Activated CD4-positive, alpha-beta T cell treated with anti-CD3 and anti-CD28 coated beads, Interleukin-2, amount 50 U/mL, for 16 hours (primary cell): Measurements from ENCODE around the gene CSAG2.
"Not testable (repeated sequence)": the region's sequence is repeated elsewhere in the genome, so short reads cannot be mapped to it uniquely, and the experiment has no call there.

Source experiments
- DNase-seq: peaks from one replicate; pipeline ENCODE4 v3.0.0-alpha.2; 2020

The CSAG2 gene

GRCh38 chrX:152709173-152709572 is at the start of gene CSAG2:
Gene CSAG2 (minus strand): TSS chrX:152709273. CDS start chrX:152709112, 161 bp downstream.
- DNase-seq: not testable (repeated sequence)

GRCh38 chrX:152754871-152755270 is 45.8 kb upstream of the CSAG2 start:
- not testable (repeated sequence) for DNase-seq

- DNase-seq: not testable (repeated sequence)
These were observed 44.9 kb upstream of the CSAG2 start, which contains the start of gene MAGEA2 for GRCh38 chrX:152753686-152754650. Gene MAGEA2 (minus strand): TSS chrX:152753842. CDS start chrX:152751363, 2,479 bp downstream.

- no peak for DNase-seq
These were observed 29.5 kb upstream of the CSAG2 start for GRCh38 chrX:152738560-152738959.

GRCh38 chrX:152736528-152736927 is 27.5 kb upstream of the CSAG2 start:
- not testable (repeated sequence) for DNase-seq

GRCh38 chrX:152735860-152736511 is 26.9 kb upstream of the CSAG2 start:
- DNase-seq: no peak

- DNase-seq: no peak
These were observed 26.0 kb upstream of the CSAG2 start for GRCh38 chrX:152735101-152735500.

GRCh38 chrX:152734143-152734858 is 25.2 kb upstream of the CSAG2 start:
- not testable (repeated sequence) for DNase-seq

GRCh38 chrX:152733261-152733975 is 24.3 kb upstream of the CSAG2 start, which contains the start of the genes CSAG1 and MAGEA12:
Gene CSAG1 (minus strand): TSS chrX:152733721. CDS start chrX:152732460, 1,261 bp downstream.
Gene MAGEA12 (plus strand): TSS chrX:152733757. CDS start chrX:152736162, 2,405 bp downstream.
- DNase-seq: no peak

- no peak for DNase-seq
These were observed 16.3 kb upstream of the CSAG2 start for GRCh38 chrX:152725409-152725808.

- DNase-seq: not testable (repeated sequence)
These were observed 5.0 kb upstream of the CSAG2 start, which contains the start of gene MAGEA2B for GRCh38 chrX:152713815-152714787. Gene MAGEA2B (plus strand): TSS chrX:152714628. CDS start chrX:152717107, 2,479 bp downstream.

- not testable (repeated sequence) for DNase-seq
These were observed 4.1 kb upstream of the CSAG2 start for GRCh38 chrX:152713195-152713594.

GRCh38 chrX:152706500-152706899 is 2.6 kb downstream of the CSAG2 start:
- DNase-seq: not testable (repeated sequence)

GRCh38 chrX:152700390-152700789 is 8.7 kb downstream of the CSAG2 start:
- not testable (repeated sequence) for DNase-seq

GRCh38 chrX:152697952-152698931 is 10.8 kb downstream of the CSAG2 start, which contains the start of gene MAGEA3:
Gene MAGEA3 (plus strand): TSS chrX:152698794. CDS start chrX:152700833, 2,039 bp downstream.
- not testable (repeated sequence) for DNase-seq

GRCh38 chrX:152681012-152681411 is 28.1 kb downstream of the CSAG2 start:
- DNase-seq: not testable (repeated sequence)

- DNase-seq: not testable (repeated sequence)
These were observed 34.4 kb downstream of the CSAG2 start for GRCh38 chrX:152674652-152675051.

GRCh38 chrX:152674135-152674534 is 34.9 kb downstream of the CSAG2 start:
- DNase-seq: no peak

GRCh38 chrX:152663086-152663485 is 46.0 kb downstream of the CSAG2 start:
- no peak for DNase-seq
